IMR-90 (cell line): ENCODE measurements around the gene NUDCD3. TPM values are rescaled to one million over a fixed set of nuclear protein-coding genes. Genes with fewer than 3 reads are reported as not detected.

ENCODE experiments used
- ATAC-seq: fragments of 200-7000 bp; cut with Tn5 transposase; 2 replicates; pipeline ENCODE4 v1.9.1; 2020; ENCODE audit warnings: low read depth, mild to moderate bottlenecking, moderate library complexity
- BruUV-seq: library from RNA; stranded (reverse); fragments of 400-500 nt; replicated peaks from 2 replicates; lab custom pipeline; 2021; lab: Mats Ljungman, UMichigan
- CTCF ChIA-PET: fragments of 300-600 bp; formaldehyde crosslinking; extraction: SDS; loops from one replicate; lab custom pipeline; 2021; ENCODE audit warnings: antibody characterized with exemption; lab: Yijun Ruan, JAX
- POLR2A ChIA-PET: fragments of 300-600 bp; sonication (Branson Sonifier 250); formaldehyde crosslinking; loops from one replicate; lab custom pipeline; 2022; ENCODE audit warnings: antibody characterized with exemption; ENCODE audit not compliant: unreplicated experiment; lab: Charles Lee
- DNase-seq: peaks from one replicate; pipeline ENCODE4 v3.0.0; 2013
- H2AFZ ChIP-seq: replicated peaks from 2 replicates; pipeline ENCODE3; 2013; ENCODE audit warnings: low read length, mild to moderate bottlenecking; ENCODE audit not compliant: poor library complexity
- H2AK5ac ChIP-seq: 2 replicates; pipeline ENCODE4 v1.6.1; 2013; ENCODE audit warnings: low read depth, low read length, inconsistent platforms
- H2AK9ac ChIP-seq: replicated peaks from 2 replicates; pipeline ENCODE3; 2013; ENCODE audit warnings: mild to moderate bottlenecking, low read depth, low read length, moderate library complexity; ENCODE audit not compliant: poor library complexity
- H2BK120ac ChIP-seq: 2 replicates; pipeline ENCODE4 v1.6.1; 2013; ENCODE audit warnings: low read depth, low read length, inconsistent platforms
- H2BK15ac ChIP-seq: 3 replicates; pipeline ENCODE4 v1.6.1; 2013; ENCODE audit warnings: low read depth, low read length, inconsistent platforms
- H2BK20ac ChIP-seq: 2 replicates; pipeline ENCODE4 v1.6.1; 2013; ENCODE audit warnings: low read depth, mild to moderate bottlenecking, inconsistent platforms, low read length, moderate library complexity
- H2BK5ac ChIP-seq: 2 replicates; pipeline ENCODE4 v1.6.1; 2013; ENCODE audit warnings: mild to moderate bottlenecking, low read depth, low read length, inconsistent platforms; ENCODE audit not compliant: poor library complexity, severe bottlenecking
- H3K14ac ChIP-seq: replicated peaks from 2 replicates; pipeline ENCODE4 v1.6.1; 2013; ENCODE audit warnings: low read depth, low read length, inconsistent platforms
- H3K18ac ChIP-seq: 2 replicates; pipeline ENCODE4 v1.6.1; 2013; ENCODE audit warnings: low read depth, low read length, control low read depth
- H3K23ac ChIP-seq: 2 replicates; pipeline ENCODE4 v1.6.1; 2013; ENCODE audit warnings: low read depth, low read length, inconsistent platforms
- H3K27ac ChIP-seq: 2 replicates; pipeline ENCODE4 v1.5.1; 2013; ENCODE audit warnings: mild to moderate bottlenecking, control low read depth, low read length; ENCODE audit not compliant: insufficient read depth
- H3K27me3 ChIP-seq: 2 replicates; pipeline ENCODE4 v1.6.1; 2013; ENCODE audit warnings: low read length; ENCODE audit not compliant: control insufficient read depth, insufficient read depth
- H3K36me3 ChIP-seq: 2 replicates; pipeline ENCODE4 v1.6.1; 2013; ENCODE audit warnings: low read length, mixed read lengths; ENCODE audit not compliant: control insufficient read depth, insufficient read depth
- H3K4ac ChIP-seq: 2 replicates; pipeline ENCODE4 v1.6.1; 2013; ENCODE audit warnings: low read depth, low read length, inconsistent platforms
- H3K4me1 ChIP-seq: 2 replicates; pipeline ENCODE4 v1.6.1; 2013; ENCODE audit warnings: low read length, mixed read lengths; ENCODE audit not compliant: control insufficient read depth, insufficient read depth
- H3K4me2 ChIP-seq: 2 replicates; pipeline ENCODE4 v1.6.1; 2013; ENCODE audit warnings: low read depth, mild to moderate bottlenecking, control low read depth, low read length, moderate library complexity
- H3K4me3 ChIP-seq: 2 replicates; pipeline ENCODE4 v1.5.1; 2013; ENCODE audit warnings: low read depth, mild to moderate bottlenecking, control low read depth, low read length, moderate library complexity; ENCODE audit not compliant: insufficient read depth
- H3K56ac ChIP-seq: 2 replicates; pipeline ENCODE4 v1.6.1; 2013; ENCODE audit warnings: low read length, inconsistent platforms; ENCODE audit not compliant: insufficient read depth; ENCODE audit errors: extremely low read depth
- H3K79me1 ChIP-seq, 2 experiments: 2 replicates each; pipeline ENCODE4 v1.6.1; 2013; ENCODE audit warnings: low read length in 2 of 2, inconsistent platforms in 1 of 2, low read depth in 1 of 2
- H3K9ac ChIP-seq: 2 replicates; pipeline ENCODE4 v1.6.1; 2013; ENCODE audit warnings: low read depth, low read length, control low read depth
- H3K9me1 ChIP-seq: 2 replicates; pipeline ENCODE4 v1.6.1; 2013; ENCODE audit warnings: low read length, inconsistent platforms; ENCODE audit not compliant: insufficient read depth
- H3K9me3 ChIP-seq: 2 replicates; pipeline ENCODE4 v1.6.1; 2013; ENCODE audit warnings: low read length; ENCODE audit not compliant: control insufficient read depth, insufficient read depth
- H4K20me1 ChIP-seq: 2 replicates; pipeline ENCODE4 v1.6.1; 2013; ENCODE audit warnings: low read length, inconsistent platforms; ENCODE audit not compliant: insufficient read depth
- H4K5ac ChIP-seq: 2 replicates; pipeline ENCODE4 v1.6.1; 2013; ENCODE audit warnings: mild to moderate bottlenecking, low read depth, low read length, control low read depth
- H4K8ac ChIP-seq, 2 experiments: 2 replicates each; pipeline ENCODE4 v1.6.1; 2013; ENCODE audit warnings: low read depth in 2 of 2, low read length in 2 of 2, control low read depth in 1 of 2, inconsistent platforms in 1 of 2
- H4K91ac ChIP-seq: 2 replicates; pipeline ENCODE4 v1.6.1; 2013; ENCODE audit warnings: low read depth, low read length, inconsistent platforms; ENCODE audit not compliant: insufficient read depth
- CEBPB ChIP-seq: IDR thresholded peaks from 2 replicates; pipeline ENCODE4 v1.6.1; 2012; ENCODE audit warnings: low read depth, low read length, improper control_type of control experiment
- CHD1 ChIP-seq: IDR thresholded peaks from 2 replicates; pipeline ENCODE4 v1.6.1; 2012; ENCODE audit warnings: low read depth, low read length, improper control_type of control experiment
- CTCF ChIP-seq: conservative IDR thresholded peaks from 2 replicates; pipeline ENCODE4 v1.5.1; 2012; ENCODE audit warnings: mild to moderate bottlenecking, low read depth, low read length, improper control_type of control experiment
- ELK1 ChIP-seq: fragments of 150-350 bp; IDR thresholded peaks from 2 replicates; pipeline ENCODE4 v1.6.1; 2016; ENCODE audit warnings: low read depth, mild to moderate bottlenecking, low read length, moderate library complexity, borderline replicate concordance
- MAFK ChIP-seq: IDR thresholded peaks from 2 replicates; pipeline ENCODE4 v1.6.1; 2012; ENCODE audit warnings: low read depth, low read length, improper control_type of control experiment
- MAZ ChIP-seq: IDR thresholded peaks from 2 replicates; pipeline ENCODE4 v1.6.1; 2012; ENCODE audit warnings: low read depth, mild to moderate bottlenecking, low read length, improper control_type of control experiment, moderate library complexity, borderline replicate concordance
- MXI1 ChIP-seq: IDR thresholded peaks from 2 replicates; pipeline ENCODE4 v1.6.1; 2012; ENCODE audit warnings: low read depth, mild to moderate bottlenecking, low read length, moderate library complexity, borderline replicate concordance
- NFE2L2 ChIP-seq: fragments of 150-350 bp; IDR thresholded peaks from 2 replicates; pipeline ENCODE4 v1.6.1; 2016; ENCODE audit warnings: low read depth, mild to moderate bottlenecking, low read length
- POLR2A ChIP-seq: IDR thresholded peaks from 2 replicates; pipeline ENCODE4 v1.6.1; 2012; ENCODE audit warnings: mild to moderate bottlenecking, low read depth, low read length
- RAD21 ChIP-seq: IDR thresholded peaks from 2 replicates; pipeline ENCODE4 v1.6.1; 2012; ENCODE audit warnings: low read length, improper control_type of control experiment
- RCOR1 ChIP-seq: IDR thresholded peaks from 2 replicates; pipeline ENCODE4 v1.6.1; 2012; ENCODE audit warnings: mild to moderate bottlenecking, low read length, improper control_type of control experiment; ENCODE audit not compliant: insufficient replicate concordance
- SMC3 ChIP-seq: fragments of 150-350 bp; IDR thresholded peaks from 2 replicates; pipeline ENCODE4 v1.6.1; 2016; ENCODE audit warnings: low read depth, mild to moderate bottlenecking, antibody characterized with exemption, low read length, moderate library complexity
- WGBS, 2 experiments: methylation state at CpG; one replicate each; pipeline versions ENCODE4 v1.1.5 to v1.1.7; 2013; ENCODE audit warnings: missing lambda C conversion rate in 2 of 2; ENCODE audit not compliant: insufficient read length in 1 of 2; ENCODE audit errors: extremely low coverage in 2 of 2; 5-methylcytosine and 5-hydroxymethylcytosine counted together
- dilution Hi-C: fragments of 300-500 bp; cut with HindIII; formaldehyde crosslinking; loops from one replicate; pipeline ENCODE4 v1.14.3; 2018; ENCODE audit warnings: low sequenced_read_pairs; ENCODE audit not compliant: unreplicated experiment
- in situ Hi-C: fragments of 300-500 bp; cut with MboI; formaldehyde crosslinking; loops from 3 replicates; pipeline ENCODE4 v1.14.3; 2019; ENCODE audit warnings: low sequenced_read_pairs, inconsistent platforms, mixed read lengths
- intact Hi-C: fragments of 100-400 bp; cut with micrococcal nuclease; formaldehyde crosslinking; loops from 2 replicates; pipeline ENCODE4 v1.10.0; 2022
- polyA plus RNA-seq, 3 experiments: library from polyadenylated mRNA; depleted of rRNA; stranded (reverse); fragments of >200 nt; gene quantifications; 2 replicates each; pipeline ENCODE4 v1.2.3, GENCODE V29; 2012; ENCODE audit warnings: low replicate concordance in 1 of 3
- total RNA-seq: library from RNA; depleted of rRNA; stranded (reverse); fragments of >200 nt; gene quantifications from 2 replicates; pipeline ENCODE4 v1.2.3, GENCODE V29; 2012
- TF ChIP-seq, protein P1 (sequence below): fragments of 150-350 bp; IDR thresholded peaks from 2 replicates; pipeline ENCODE4 v1.6.1; 2017; ENCODE audit warnings: mild to moderate bottlenecking, antibody characterized with exemption, low read length, low read depth

Gene NUDCD3
- total and polyA plus RNA-seq, 2 of the 4 experiments (the other 2 are of a cell fraction): 49.5 to 76.0 TPM

- dilution Hi-C loops (no loop called here), in situ Hi-C loops (no loop called here), intact Hi-C loops (no loop called here)
- Histone ChIP-seq H3K4me3 (no peak overlapping the region), H4K5ac (no peak overlapping the region), H2AK9ac (peak overlapping the region; percentile 26), H3K23ac (peak overlapping the region; percentile 68; the same call in 1 of the 2 replicates), H2BK5ac (peak overlapping the region; percentile 31), H4K20me1 (peaks cover 9% of the 10 kb centered on the region), H2AFZ (peak overlapping the region; percentile 61), H2AK5ac (peak overlapping the region; percentile 54), H3K9me3 (peaks cover 5% of the 10 kb centered on the region), H3K36me3 (peaks cover 9% of the 10 kb centered on the region), H4K8ac (no peak overlapping the region; a peak in 1 of 4 replicates), H3K18ac (no peak overlapping the region), H3K9me1 (peaks cover 14% of the 10 kb centered on the region), H4K91ac (no peak overlapping the region), H3K56ac (peak overlapping the region; percentile 28; the same call in 1 of the 2 replicates), H3K14ac (peak overlapping the region; percentile 20), H3K9ac (no peak overlapping the region), H3K4me1 (peaks cover 2% of the 10 kb centered on the region; the same call in 1 of the 2 replicates), H2BK15ac (no peak overlapping the region), H3K4ac (peak overlapping the region; percentile 65; the same call in 1 of the 2 replicates), H3K27me3 (no peaks in the 10 kb centered on the region), H2BK20ac (no peak overlapping the region), H3K4me2 (no peak overlapping the region), H3K79me1 (peaks cover 31 to 49% of the 10 kb centered on the region in 2 experiments), H2BK120ac (no peak overlapping the region; the same call in 1 of the 2 replicates), H3K27ac (no peak overlapping the region)
- DNase-seq (peak; percentile 20), ATAC-seq (peak; percentile 60)
- CTCF ChIA-PET: interaction anchor here (1.4 to 1.8 kb wide), 2 partner anchors 16 to 29 kb away, joined by 4 read pairs; no protein-coding TSS in a partner anchor
- TF ChIP-seq MAZ (no peak), POLR2A (no peak), MXI1 (no peak), NFE2L2 (no peak), ELK1 (no peak), CTCF (no peak), CHD1 (no peak), SMC3 (no peak), RAD21 (no peak), MAFK (no peak), CEBPB (no peak), RCOR1 (no peak)
- TF ChIP-seq, protein P1, sequence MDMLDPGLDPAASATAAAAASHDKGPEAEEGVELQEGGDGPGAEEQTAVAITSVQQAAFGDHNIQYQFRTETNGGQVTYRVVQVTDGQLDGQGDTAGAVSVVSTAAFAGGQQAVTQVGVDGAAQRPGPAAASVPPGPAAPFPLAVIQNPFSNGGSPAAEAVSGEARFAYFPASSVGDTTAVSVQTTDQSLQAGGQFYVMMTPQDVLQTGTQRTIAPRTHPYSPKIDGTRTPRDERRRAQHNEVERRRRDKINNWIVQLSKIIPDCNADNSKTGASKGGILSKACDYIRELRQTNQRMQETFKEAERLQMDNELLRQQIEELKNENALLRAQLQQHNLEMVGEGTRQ: no peak
- WGBS, 2 experiments: 42% methylated on average over 2 of the region's 3 CpGs; no CpG with 5 or more reads in 1 of the 2 experiments
- POLR2A ChIA-PET: no interaction called here
- BruUV-seq: no TSS peak
Measured at GRCh38 chr7:44415510-44415909, 74.9 kb downstream of the NUDCD3 start.
